BE2C (cell line): ENCODE data around the gene LILRA5.

Source experiments
- DNase-seq: peaks from one replicate; pipeline ENCODE4 v3.0.0-alpha.2; 2020
- H3K27me3 ChIP-seq: fragments of 250-450 bp; sonication (Bioruptor Pico); 2 replicates; pipeline ENCODE4 v1.5.1; 2020; ENCODE audit warnings: mild to moderate bottlenecking
- H3K36me3 ChIP-seq: fragments of 250-450 bp; sonication (Bioruptor Pico); 2 replicates; pipeline ENCODE4 v1.5.1; 2020; ENCODE audit warnings: mild to moderate bottlenecking
- H3K4me1 ChIP-seq: fragments of 250-450 bp; sonication (Bioruptor Pico); 2 replicates; pipeline ENCODE4 v1.5.1; 2020
- H3K4me3 ChIP-seq: 2 replicates; pipeline ENCODE4 v1.5.1; 2011; ENCODE audit warnings: low read depth, low read length
- H3K9me3 ChIP-seq: fragments of 250-450 bp; sonication (Bioruptor Pico); 2 replicates; pipeline ENCODE4 v1.5.1; 2020
- CTCF ChIP-seq: IDR thresholded peaks from 2 replicates; pipeline ENCODE4 v1.5.1; 2012; ENCODE audit warnings: mild to moderate bottlenecking, low read depth, low read length

The LILRA5 gene

GRCh38 chr19:54335979-54336892 is 23.3 kb upstream of the LILRA5 start:
- no peak for TF ChIP-seq CTCF
- no peak for DNase-seq
- Histone ChIP-seq H3K4me1 (no peaks in the 10 kb centered on the region), H3K4me3 (no peak overlapping the region), H3K27me3 (peaks cover 38% of the 10 kb centered on the region), H3K9me3 (no peaks in the 10 kb centered on the region), H3K36me3 (no peaks in the 10 kb centered on the region)

GRCh38 chr19:54335164-54335563 is 22.2 kb upstream of the LILRA5 start:
- Histone ChIP-seq H3K9me3 (no peaks in the 10 kb centered on the region), H3K27me3 (peaks cover 38% of the 10 kb centered on the region), H3K36me3 (no peaks in the 10 kb centered on the region), H3K4me1 (no peaks in the 10 kb centered on the region), H3K4me3 (no peak overlapping the region)
- no peak for DNase-seq
- no peak for TF ChIP-seq CTCF

GRCh38 chr19:54333586-54334298 is 20.8 kb upstream of the LILRA5 start:
- H3K4me3 ChIP-seq = no peak overlapping the region
- no peaks in the 10 kb centered on the region for H3K4me1 ChIP-seq
- H3K36me3 ChIP-seq = no peaks in the 10 kb centered on the region
- TF ChIP-seq CTCF = no peak
- H3K27me3 ChIP-seq = peaks cover 29% of the 10 kb centered on the region
- DNase-seq = no peak
- H3K9me3 ChIP-seq = no peaks in the 10 kb centered on the region

DNA sequence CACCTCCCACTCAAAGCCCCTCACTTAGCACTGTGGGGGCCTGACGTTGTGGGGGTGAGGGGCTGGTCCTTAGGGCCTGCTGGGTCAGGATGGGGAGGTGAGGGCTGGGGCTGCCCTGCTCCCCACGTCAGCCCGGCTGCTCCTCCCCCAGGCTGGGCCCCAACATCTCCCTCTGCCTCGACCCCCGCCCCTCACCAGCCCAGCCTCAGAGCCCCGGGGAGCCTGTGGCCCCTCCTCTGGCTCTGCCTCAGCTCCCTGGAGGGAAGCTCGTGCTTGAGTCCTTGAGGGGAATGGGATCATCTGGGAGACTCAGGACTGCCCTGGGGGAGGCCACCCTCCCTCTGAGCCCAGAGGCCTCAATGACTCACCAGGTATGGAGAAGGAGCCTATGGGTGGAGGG is 19.2 kb upstream of the LILRA5 start:
- no peak for TF ChIP-seq CTCF
- DNase-seq = no peak
- Histone ChIP-seq H3K27me3 (peaks cover 15% of the 10 kb centered on the region), H3K36me3 (no peaks in the 10 kb centered on the region), H3K4me1 (no peaks in the 10 kb centered on the region), H3K9me3 (no peaks in the 10 kb centered on the region), H3K4me3 (no peak overlapping the region)

DNA sequence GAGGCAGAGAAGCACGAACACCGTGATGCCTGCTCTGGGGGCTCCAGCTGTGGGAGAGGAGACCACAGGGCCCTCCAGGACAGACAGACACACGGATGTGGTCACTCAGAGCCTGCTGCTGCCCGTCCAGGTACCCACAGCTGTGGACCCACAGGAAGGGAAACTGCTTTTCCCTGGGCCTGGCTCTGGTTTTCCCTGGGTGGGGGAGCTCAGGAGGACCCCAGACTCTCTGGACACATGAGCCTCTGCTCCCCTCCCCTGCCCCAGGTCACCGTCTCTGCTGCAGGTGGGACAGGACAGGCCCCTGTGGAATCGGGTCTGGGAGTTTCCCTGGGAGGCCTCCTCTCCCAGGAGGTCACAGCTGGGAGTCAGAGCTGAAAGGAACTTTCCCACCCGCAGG is 18.7 kb upstream of the LILRA5 start:
- Histone ChIP-seq H3K36me3 (no peaks in the 10 kb centered on the region), H3K4me3 (no peak overlapping the region), H3K4me1 (no peaks in the 10 kb centered on the region), H3K9me3 (no peaks in the 10 kb centered on the region), H3K27me3 (peaks cover 13% of the 10 kb centered on the region)
- no peak for DNase-seq
- no peak for TF ChIP-seq CTCF
